CD4-positive, alpha-beta T cell treated with Interleukin-6 at 100 ng/mL for 8 hours (primary cell): Measurements from ENCODE around the gene SPOCK3.
"Not testable (repeated sequence)": the region's sequence is repeated elsewhere in the genome, so short reads cannot be mapped to it uniquely, and the experiment has no call there.

Experiments used
- DNase-seq: peaks from one replicate; pipeline ENCODE4 v3.0.0-alpha.2; 2020; ENCODE audit warnings: mixed read lengths, low spot score

Gene SPOCK3

GRCh38 chr4:167234316-167234881, at the start of gene SPOCK3:
SPOCK3 (minus strand) TSS chr4:167234494.
- no peak for DNase-seq

- no peak for DNase-seq
Measured at GRCh38 chr4:167282171-167282864, 48.0 kb upstream of the SPOCK3 start.

DNA sequence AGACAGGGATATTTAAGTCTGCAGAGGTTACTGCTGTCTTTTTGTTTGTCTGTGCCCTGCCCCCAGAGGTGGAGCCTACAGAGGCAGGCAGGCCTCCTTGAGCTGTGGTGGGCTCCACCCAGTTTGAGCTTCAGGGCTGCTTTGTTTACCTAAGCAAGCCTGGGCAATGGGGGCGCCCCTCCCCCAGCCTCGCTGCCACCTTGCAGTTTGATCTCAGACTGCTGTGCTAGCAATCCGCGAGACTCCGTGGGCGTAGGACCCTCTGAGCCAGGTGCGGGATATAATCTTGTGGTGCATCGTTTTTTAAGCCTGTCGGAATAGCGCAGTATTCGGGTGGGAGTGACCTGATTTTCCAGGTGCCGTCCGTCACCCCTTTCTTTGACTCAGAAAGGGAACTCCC, 47.3 kb upstream of the SPOCK3 start:
- not testable (repeated sequence) for DNase-seq

- no peak for DNase-seq
Measured at GRCh38 chr4:167274351-167274750, 40.1 kb upstream of the SPOCK3 start.

GRCh38 chr4:167265231-167265630, 30.9 kb upstream of the SPOCK3 start:
- DNase-seq: no peak

DNA sequence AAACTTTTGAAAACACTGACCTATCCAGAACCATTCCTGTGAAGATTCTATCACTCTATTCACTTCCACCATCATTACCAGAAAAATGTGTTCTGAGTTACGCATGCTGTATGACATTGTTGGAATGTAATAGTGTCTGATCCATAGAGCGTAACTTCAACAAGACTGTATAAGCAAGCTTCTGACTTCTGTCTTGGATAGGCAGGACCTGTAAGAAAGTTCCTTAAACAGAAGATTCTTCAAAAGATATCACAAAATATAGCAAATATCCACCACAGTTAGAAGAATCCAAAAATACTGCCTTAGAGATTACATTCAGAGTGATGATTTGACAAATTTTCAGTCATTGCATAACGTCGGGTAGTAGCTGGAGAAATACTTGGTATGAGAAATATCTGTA, 14.0 kb upstream of the SPOCK3 start:
- no peak for DNase-seq

- DNase-seq: no peak
Measured at GRCh38 chr4:167239627-167240026, 5.3 kb upstream of the SPOCK3 start.

DNA sequence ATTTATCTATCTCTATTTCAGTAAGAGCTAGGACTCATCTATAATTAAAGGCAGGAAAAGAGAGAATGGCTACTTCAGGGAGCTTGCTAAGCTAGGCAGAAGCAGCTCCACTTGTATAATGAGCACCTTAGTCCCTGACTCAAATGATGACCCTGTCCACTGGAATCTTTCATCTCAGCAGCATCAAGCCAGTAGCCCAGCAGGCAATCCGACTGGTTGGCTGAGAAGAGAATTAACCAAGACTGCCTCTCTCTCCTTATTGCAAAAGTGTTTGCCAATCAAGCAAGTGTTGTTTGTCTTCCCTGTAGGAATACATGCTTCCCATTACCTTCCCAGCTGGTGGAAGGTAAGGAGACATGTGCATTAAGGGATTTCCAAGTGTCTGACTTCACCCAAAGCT, 3.9 kb upstream of the SPOCK3 start:
- no peak for DNase-seq

DNA sequence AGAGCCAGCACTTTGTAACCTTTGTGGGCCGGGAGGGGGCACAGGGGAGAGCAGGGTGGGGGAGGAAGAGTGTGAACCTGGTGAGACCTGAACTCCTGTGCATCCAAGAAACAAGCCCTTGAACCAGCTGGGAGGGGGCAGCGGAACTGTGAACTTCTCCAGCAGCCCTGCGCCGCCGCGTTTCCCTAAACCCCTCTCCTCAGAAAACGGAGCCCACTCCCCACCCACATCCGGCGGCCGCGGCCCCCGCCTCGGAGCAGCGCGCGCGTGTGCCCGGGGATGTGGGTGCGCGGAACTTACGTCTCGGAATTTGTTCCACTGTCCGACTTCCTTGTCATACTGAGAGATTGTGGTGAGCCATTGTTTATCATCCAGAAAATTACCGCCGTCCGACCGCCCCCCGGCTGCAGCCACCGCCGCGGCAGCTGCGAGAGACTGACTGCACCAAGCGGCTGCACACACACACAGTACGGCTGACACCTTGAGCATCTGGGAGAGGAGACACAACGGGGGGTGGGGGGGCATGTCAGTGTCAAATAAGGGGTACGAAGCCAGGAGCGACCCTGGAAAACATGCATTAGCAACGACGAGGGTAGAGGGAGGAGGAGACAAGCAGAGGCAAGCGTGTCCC, 494 bp downstream of the SPOCK3 start:
- no peak for DNase-seq

GRCh38 chr4:167232805-167233684, 1.2 kb downstream of the SPOCK3 start:
- no peak for DNase-seq

GRCh38 chr4:167230744-167231143, 3.5 kb downstream of the SPOCK3 start:
- no peak for DNase-seq

GRCh38 chr4:167222099-167222498, 12.2 kb downstream of the SPOCK3 start:
- DNase-seq: no peak

DNA sequence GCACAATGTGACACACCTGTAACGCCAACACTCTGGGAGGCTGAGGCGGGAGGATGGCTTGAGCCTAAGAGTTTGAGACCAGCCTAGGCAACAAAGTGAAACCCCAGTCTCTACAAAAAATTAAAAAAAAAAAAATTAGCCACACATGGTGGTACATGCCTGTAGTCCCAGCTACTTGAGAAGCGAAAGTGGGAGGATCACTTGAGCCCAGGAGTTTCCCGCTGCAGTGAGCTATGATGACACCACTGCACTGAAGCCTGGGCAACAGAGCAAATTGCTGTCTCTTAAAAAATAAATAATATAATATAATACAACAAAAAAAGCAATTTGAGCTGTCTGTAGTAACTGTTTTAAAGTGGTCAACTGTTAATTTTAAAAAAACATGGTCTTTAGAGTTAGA, 13.2 kb downstream of the SPOCK3 start:
- no peak for DNase-seq

DNA sequence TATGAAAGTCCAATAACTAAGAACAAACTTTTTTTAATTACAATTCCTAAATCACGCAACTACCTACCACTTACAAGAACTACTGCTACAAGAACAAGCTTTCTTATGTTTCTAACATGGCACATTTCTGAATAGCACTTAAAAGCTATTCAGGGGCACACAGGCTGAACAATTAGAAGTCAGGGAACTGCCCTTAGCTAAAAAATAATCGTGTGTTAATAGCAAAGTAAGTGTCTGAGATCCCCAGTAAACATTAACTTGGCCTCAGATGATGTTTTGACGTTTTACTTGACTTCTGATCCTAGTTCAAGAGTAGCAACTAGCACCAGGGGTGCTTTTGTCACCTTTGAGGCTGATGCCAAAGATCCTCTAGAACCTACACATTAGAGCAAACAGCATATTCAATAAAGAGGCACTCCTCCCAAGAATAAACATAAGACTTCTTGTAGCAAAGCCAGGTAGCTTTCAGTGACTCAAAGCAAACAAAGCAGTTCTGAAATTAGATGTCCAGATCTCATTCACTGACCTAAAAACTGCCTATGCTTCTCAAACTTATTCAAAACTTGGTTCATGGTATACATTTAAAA, 16.2 kb downstream of the SPOCK3 start:
- no peak for DNase-seq

GRCh38 chr4:167216783-167217182, 17.5 kb downstream of the SPOCK3 start:
- no peak for DNase-seq

- no peak for DNase-seq
Measured at GRCh38 chr4:167210166-167210565, 24.1 kb downstream of the SPOCK3 start.

DNA sequence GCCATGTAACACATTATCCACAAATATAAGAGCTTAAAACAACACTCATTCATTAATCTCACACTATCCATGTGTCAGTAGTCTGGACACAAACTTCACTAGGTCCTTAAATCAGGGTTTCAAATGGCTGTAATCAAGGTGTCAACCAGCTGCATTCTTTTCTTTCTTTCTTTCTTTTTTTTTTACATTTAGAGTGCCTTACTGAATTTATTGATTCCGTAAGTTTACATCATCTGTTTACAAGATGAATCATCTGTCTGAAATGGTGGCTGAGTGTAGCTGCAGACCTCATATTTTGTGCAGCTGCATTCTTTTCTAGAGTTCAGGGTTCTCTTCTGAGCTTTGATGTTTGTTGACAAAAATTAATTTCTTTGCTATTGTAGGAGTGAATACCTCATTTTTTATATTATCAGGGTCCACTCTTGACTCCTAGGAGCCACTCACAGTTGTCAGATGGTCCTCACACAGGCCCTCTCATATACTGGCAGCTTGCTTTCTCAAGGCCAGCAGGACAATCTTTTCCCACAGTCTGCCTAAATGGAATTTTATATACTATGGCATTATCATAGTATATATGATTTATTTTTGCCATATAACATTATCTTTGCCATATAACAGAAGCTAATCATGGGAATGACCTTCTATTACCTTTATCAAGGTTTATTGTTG, 37.8 kb downstream of the SPOCK3 start:
- no peak for DNase-seq

DNA sequence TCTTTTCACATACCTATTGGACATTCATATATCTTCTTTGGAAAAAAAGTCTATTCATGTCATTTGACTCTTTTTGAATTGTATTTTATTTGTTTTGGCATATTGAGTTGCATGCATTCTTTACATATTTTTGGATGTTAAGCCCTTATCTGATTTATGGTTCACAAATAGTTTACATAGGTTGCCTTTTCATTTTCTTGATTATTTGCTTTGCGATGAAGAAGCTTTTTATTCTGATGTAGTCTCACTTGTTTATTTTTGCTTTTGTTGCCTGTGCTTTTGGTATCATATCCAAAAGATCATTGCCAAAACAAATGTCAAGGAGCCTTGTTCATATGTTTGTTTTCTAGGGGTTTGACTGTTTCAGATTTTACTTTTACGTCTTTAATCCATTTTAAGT, 43.9 kb downstream of the SPOCK3 start:
- DNase-seq: no peak

DNA sequence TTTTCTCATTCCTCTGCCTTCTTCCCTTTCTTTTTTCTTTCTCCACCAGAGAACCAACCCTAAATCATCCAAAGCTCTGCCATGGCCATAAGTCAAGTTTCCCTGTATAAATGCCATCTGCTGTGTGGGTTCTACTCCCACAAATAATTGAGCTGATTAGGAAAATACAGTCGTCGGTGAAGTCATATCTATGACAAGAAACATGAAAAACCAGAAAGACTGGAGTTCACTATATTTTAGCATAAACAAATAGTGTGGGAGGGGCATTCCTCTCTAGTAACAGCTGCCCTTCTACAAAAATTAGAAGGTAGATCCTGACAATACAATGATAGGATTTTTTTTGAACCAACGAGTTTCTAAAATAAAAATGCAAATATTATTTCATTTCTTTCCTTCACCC, 48.8 kb downstream of the SPOCK3 start:
- DNase-seq: no peak

DNA sequence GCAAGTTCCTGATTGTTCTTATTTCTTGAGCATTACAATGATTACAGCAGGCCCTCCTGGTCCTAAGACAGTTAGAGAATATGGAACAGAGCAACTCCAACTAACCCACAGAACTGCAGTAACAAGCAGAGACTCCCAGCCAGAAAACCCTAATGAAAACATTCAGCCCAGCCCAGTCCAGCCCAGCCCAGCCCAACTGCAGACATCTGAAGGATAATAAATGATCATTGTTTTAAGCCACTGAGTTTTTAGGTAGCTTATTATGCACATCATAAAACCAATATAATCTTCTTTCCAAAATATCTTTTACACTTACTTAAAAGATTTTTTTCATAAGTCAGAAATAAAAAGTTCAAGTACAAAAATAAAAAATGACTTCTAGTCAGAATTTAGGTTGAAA, 51.3 kb downstream of the SPOCK3 start:
- no peak for DNase-seq

GRCh38 chr4:167177925-167178324, 56.4 kb downstream of the SPOCK3 start:
- DNase-seq: no peak
